NCI-H69 (cell line): ENCODE measurements around the gene ASB5.
"Not testable (repeated sequence)": the region's sequence is repeated elsewhere in the genome, so short reads cannot be mapped to it uniquely, and the experiment has no call there.

ENCODE experiments used
- DNase-seq: peaks from one replicate; lab custom pipeline; 2025; lab: John Stamatoyannopoulos, UW

The ASB5 gene

DNA sequence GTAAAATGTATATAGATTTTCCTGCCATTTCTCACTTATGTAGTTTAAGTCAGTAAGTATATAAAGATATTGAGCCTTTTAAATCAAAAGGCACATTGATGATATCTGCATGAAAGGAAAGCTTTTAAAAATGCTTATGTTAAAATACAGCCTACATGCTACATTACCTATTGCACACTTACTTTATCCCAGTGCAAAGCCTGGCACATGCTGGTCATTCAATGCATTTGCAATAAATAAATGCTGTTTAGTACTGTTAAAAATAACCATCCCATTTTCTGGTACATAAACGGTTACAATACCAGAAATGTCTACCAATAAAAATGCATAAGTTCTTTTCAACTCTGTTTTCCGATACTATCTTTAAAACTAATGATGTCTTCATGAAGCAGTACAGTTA is 51.5 kb downstream of the ASB5 start:
- no peak for DNase-seq

DNA sequence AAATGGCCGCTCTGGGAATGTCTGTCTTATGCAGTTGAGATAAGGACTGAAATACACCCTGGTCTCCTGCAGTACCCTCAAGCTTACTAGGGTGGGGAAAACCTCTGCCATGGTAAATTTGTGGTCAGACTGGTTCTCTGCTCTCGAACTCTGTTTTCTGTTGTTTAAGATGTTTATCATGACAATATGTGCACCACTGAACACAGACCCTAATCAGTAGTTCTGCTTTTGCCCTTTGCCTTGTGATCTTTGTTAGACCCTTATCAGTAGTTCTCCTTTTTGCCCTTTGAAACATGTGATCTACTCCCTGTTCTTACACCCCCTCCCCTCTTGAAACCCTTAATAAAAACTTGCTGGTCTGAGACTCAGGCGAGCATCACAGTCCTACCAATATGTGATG is 56.7 kb downstream of the ASB5 start:
- DNase-seq = not testable (repeated sequence)

DNA sequence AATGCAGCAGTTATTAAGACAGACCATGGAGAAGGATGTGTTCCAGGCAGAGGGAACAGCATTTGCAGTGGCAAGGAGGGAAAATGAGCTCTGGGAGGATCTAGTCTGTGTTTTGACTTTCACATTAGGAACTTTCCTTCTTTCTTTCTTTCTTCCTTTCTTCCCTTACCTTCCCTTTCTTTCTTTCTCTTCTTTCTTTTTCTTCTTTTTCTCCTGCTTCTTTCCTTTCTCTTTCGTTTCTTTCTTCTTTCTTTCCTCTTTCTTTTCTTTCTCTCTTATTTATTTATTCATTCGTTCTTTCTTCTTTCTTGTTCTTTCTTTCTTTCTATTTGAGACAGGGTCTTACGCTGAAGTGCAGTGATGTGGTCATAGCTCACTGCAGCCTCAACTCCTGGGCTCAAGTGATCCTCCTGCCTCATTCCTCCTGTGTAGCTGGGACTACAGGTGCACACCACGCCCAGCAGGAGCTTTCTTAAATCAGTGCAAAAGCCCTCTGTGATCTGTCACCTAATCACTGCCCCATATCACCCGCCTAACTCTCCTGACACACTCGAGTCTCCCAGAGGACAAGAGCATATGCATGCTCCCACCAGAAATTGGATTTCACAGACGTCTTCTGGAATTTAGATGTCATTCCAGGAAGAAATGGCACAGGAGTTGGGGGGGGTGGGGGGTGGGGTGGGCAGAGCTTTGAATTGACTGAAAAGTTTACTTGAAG is 58.3 kb downstream of the ASB5 start:
- DNase-seq = no peak

DNA sequence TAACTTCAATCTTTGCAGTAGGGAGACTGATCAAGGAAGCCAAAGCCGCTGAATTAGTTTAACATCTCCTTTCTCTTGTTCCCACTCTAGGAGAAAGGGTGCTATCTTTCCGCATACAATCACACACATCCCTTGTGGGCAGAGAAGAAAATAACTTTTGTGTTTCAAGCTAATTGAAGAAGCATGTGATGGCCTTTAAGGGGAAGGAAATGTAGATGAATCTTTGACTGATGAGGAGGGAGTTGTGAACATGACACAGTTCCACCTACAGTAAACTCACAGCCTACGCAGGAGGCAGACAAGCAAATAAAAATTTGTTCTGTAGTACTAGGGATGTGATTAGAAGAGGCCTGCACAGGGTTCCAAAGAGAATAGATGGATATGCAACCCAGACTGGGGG is 58.9 kb downstream of the ASB5 start:
- DNase-seq = no peak

DNA sequence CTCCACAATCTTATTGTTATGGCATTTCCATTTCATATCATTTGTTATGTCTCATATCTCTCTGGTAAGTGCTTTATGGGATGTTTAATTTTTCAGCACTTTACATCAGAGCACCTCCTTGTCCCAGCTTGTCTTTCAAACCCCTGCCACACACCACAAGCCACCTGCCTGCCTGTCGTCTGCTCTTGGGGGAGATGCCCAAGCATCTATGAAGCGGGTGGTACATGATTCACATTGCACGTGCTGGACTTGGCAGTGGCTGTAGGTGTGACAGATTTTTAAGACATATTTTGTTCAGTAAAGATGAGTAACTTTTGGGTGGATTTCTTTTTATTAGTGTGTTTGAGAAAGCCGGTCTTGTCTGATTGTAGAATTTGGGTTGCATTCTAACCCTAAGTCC is 59.5 kb downstream of the ASB5 start:
- DNase-seq = no peak

DNA sequence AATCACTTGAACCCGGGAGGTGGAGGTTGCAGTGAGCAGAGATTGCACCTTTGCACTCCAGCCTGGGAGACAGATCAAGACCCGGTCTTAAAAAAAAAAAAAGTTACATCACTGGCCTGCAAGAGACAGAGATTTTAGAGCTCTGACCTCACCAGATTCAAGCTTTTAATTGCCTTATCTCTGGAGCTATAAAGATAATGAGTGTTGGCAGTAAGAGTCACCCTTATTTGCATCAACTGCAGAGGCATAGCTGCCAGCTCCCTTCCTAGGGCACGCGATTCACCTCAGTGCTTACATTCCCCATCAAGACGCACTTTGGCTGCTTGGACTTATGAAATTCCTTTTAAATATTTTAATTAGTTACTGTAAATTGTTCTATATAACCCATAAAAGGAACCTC is 61.2 kb downstream of the ASB5 start:
- no peak for DNase-seq

DNA sequence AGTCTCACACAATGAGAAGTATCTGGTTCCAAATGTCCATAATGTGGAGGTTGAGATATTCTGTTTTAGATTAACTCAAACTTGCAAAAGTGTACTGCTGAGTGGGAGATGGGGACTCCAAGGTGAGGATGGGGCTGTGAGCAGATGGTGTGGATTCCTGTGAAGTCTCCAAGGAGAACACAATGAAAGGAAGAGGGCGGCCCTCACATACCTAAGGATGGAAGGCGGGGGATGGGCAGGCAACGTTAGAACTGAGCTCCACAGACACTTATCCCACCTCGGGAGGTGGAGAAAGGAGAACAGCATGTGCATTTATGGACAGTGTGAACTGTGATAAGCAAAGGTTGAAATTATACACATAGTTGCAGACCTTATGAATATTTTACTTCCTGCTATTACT is 63.7 kb downstream of the ASB5 start:
- no peak for DNase-seq

DNA sequence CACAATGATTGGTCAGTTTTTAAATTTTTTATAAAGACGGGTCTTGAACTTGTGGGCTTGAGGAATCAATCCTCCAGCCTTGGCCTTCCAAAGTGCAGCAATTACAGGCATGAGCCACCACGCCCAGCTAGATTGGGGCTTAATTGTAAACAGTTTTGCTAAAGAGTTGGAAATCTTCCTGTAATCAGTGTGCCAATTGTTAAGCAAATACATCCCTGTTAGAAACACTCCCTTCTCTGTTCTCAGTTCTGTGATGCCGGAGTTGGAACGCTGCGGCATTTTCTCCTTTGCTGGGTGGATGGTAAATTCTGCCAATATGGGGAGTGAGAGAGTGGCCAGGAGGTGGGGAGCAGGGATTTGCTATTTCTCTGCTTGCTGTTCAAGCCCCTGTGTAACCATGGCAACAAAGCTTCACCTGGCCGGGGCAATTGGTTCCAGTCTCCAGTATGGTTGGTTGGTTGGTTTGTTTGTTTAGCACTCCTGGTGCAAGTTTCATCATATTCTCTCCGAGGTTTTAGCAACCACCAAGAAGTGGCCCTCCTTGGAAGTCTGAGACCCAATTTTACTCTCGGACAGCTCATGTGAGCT is 70.6 kb downstream of the ASB5 start:
- peak; percentile 59 for DNase-seq

DNA sequence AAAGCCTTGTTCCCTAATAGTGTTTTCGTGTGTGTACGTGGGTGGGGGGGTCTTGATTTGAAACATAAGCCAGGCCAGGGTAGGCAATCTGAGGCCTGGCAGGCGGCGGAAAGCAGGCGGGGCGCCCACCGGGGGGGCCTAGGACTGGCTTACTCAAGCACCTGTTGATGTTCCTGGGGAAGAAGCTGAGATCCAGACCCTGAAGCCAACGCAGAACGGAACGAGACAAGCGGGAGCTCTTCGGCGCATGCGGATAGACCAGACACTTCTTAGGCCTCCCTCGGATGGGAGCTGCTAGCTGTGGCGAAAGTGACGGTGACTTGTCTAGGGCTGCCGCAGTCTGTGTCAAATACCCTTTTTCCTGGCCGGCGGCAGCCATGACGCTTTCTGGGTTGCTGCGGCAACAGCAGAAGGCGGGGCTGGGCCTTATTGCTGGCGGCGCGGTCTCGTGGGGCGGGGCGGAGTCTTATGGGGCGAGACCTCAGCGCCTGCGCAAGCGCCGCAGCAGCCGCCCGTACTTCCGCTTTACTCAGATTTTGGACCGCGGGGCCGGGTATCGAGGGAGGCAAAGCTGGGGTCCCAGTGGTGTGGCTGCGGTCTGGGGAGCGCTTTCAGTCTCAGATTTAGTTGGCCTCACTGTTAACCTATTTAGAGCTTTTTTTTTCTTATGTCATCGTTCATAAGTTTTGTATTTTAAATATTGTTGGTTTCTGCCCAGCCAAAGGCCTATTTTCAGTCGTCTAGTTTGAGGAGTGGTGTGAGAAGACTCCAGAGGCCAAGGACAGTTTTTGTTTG is 73.6 kb downstream of the ASB5 start, which contains the start of gene SPATA4:
Gene SPATA4 (minus strand): TSS at position 402 of the 795 bp plus-strand sequence. CDS start 23 bp downstream, at position 379.
- peak; percentile 94 for DNase-seq

DNA sequence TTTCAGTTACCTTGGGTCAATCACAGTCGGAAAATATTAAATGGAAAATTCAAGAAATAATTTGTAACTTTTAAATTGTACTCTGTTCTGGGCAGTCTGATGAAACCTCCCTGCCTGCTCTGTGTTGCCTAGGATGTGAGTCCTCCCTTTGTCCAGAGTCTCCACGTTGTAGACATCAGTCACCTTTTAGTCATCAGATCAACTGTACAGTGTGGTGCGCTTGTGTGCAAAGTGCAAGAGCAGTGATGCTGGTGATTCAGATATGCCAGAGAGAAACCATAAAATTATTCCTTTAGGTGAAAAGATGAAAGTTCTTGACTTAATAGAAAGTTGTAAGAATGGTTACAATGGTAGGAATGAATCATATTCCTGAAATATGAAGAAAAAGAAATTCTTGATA is 75.1 kb downstream of the ASB5 start:
- DNase-seq = no peak

DNA sequence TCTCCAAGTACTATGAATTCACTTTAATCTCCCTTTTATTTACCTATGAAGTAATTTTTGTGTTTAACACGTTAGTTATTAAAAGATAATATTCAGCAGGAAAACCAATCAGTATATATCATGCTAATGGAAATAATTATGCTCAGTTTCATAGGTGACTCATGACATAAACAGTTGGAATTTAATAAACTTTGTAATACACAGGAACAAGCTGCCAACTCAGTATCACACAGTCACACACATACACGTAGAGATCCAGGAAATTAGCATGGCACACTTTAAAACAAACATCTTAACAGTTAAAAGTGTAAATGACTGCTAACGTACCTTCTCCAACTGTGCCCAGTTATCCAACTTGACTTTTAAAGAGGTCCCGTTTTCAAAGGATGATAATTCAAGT is 75.9 kb downstream of the ASB5 start:
- DNase-seq = no peak

DNA sequence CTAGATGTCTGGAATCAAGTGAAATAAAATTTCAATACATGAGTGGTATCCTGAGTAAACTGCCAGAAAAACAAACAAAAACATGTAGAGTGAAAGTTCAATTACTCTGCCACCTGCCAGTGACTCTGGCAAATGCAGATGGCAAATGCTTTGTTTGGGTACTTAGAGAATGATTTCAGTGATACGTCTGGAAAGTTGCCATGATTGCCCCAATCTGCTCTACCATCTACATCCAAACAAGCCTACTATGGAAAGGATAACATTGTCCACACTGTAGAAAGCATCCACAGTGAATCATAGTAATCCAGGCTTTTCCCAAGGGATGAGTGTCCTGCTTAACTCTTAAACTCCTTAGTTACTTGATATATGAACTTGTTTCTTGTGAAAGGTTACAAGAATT is 77.0 kb downstream of the ASB5 start:
- DNase-seq = peak; percentile 82

DNA sequence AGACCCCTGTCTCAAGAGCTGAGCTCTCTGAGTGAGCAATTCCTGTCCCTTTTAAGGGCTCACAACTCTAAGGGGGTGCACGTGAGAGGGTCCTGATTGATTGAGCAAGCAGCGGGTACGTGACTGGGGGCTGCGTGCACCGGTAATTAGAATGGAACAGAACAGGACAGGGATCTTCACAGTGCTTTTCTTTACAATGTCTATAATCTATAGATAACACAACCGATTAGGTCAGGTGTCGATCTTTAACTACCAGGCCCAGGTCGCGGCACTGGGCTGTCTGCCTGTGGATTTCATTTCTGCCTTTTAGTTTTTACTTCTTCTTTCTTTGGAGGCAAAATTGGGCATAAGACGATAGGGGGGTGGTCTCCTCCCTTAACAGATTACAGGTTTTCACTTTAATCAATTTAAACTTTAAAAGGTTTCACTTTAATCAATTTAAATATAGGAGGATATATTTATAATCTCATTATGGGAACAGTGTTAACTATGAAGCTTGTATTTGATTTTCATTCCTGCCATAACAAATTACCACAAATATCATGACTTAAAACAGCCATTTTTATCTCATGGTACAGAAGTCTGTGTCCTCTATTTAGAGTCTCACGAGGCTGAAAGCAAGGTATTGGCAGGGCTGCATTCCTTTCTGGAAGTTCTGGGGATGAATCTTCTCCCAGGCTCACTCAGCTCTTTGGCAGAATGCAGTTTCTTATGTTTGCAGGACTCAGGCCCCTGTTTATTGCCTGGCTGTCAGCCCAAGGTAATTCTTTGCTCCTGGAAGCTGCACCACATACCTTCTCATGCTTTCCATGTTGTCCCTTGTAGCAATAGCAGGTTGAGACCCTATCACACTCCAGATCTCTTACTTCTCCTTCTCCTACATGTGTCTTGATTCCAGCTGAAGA is 78.9 kb downstream of the ASB5 start:
- no peak for DNase-seq

DNA sequence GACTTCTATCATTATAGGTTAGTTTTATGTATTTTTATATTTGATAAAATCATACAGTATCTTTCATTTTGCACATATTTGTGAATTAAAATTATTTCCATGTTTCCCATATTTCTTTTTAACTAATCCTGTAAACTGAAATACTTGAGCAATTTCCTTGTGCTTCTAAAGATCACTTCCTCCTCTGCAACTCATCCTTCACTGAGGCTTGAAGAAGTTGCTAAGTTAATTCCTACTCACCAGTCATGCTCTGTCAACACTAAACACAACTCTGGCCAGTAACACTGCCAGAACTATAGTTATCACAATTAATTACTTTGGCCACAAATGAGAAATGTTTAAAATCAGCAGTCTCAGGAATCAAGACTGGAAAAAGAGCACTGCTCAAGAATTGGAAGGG is 80.4 kb downstream of the ASB5 start:
- DNase-seq = no peak

DNA sequence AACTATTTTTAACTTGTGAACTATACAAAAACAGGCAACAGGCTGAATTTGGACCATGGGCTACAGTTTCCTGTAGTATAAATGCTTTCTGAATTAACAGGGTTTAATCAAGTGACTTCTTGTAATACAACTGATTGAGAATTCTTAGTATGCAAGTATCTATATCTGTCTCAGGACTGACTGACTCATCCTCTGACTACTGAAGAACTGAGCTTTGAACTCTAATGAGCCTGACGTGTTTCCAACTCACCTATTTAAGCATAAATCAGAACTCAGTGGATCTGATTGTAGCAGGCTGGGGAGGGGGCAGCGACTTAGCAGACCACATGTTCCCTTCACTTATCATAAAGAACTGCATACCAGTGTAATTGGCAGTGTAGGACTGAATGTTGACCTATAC is 81.4 kb downstream of the ASB5 start:
- DNase-seq = no peak

DNA sequence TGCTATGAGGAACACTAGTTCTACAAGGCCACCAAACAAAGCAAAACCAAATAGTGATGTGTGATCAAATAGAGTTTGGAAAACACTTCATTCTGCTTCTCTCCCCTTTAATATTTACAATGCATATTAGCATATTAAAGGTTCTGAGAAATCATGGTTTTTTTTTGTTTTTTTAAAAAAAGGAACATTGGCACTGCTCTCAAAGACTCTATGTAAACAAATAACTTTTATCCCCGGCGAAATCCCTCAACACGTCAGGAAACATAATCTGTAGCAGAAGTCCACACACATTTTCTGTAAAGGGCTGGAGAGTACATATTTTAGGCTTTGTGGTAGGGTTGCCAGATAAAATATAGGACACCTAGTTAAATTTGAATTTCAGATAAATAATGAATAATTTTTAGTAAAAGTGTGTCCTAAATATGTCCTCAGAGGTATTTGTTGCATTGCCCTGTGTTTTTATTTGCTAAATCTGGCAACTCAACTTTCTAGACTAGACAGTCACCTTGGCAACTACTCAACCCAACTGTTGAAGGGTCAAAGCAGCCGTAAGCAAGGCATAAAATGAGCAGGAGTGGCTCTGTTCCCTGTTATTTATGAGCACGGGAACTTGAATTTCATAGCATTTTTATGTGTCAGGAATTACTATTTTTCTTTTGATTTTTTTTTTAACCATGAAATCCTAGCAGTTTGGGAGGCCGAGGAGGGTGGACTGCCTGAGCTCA is 82.2 kb downstream of the ASB5 start:
- DNase-seq = no peak

DNA sequence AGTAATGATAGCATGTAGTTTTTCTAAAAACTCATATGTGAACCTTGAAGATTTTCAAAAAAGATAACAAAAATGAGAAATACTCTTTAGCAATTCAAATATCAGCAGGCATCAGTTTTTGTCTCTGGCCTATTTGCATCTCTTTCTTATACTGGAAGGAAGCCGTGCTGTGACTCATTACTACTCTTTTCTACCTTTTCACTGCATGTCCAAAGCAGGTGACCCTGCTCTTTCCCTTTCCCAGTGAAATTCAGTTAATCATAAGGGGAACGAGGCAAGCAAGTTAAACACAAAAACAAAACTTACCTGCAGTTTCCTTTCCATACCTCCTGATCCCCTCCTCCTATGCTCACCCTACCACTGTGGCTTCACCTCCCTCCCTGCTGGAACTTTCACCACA is 83.0 kb downstream of the ASB5 start:
- DNase-seq = no peak

DNA sequence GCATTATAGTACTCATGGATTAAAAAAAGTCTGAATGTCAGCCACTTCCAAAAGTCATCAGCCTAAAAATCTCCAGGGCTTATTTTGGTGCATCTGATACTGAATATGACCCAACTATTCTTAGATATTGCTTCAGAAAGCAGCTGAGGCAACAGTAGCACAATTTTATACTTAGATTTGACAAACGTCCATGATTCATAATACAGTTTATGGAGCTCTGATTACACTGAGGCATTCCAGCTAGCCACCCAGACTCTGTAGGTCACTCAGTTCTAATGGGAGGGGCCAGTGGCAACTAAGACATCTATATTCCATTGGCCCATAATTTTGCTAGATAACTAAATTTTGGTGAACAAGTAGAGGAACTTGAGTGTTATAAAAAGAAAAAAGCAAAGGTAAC is 84.0 kb downstream of the ASB5 start:
- DNase-seq = no peak
